ENCODE measurements around the gene NPIPB9.
"Not testable (repeated sequence)": the region's sequence is repeated elsewhere in the genome, so short reads cannot be mapped to it uniquely, and the experiment has no call there.

Gene NPIPB9

GRCh38 chr16:28751487-28751886 lies at the start of gene NPIPB9:
Gene NPIPB9 (plus strand): TSS chr16:28751787.
- not testable (repeated sequence) for DNase-seq (ENCODE audit: low read depth)

- not testable (repeated sequence) for DNase-seq (ENCODE audit: low read depth)
Observed at GRCh38 chr16:28704246-28704645, 47.3 kb upstream of the NPIPB9 start.

GRCh38 chr16:28711220-28712083 lies 40.1 kb upstream of the NPIPB9 start, which contains the start of gene EIF3C:
Gene EIF3C (plus strand): TSS chr16:28711464. CDS start chr16:28711687, 223 bp downstream.
- DNase-seq (ENCODE audit: low read depth): not testable (repeated sequence)

- not testable (repeated sequence) for DNase-seq (ENCODE audit: low read depth)
Observed at GRCh38 chr16:28722852-28723650, 28.5 kb upstream of the NPIPB9 start.

GRCh38 chr16:28731253-28731652 lies 20.3 kb upstream of the NPIPB9 start:
- DNase-seq (ENCODE audit: low read depth): not testable (repeated sequence)

- not testable (repeated sequence) for DNase-seq (ENCODE audit: low read depth)
Observed at GRCh38 chr16:28732455-28733124, 19.0 kb upstream of the NPIPB9 start.

GRCh38 chr16:28739787-28740186 lies 11.8 kb upstream of the NPIPB9 start:
- DNase-seq (ENCODE audit: low read depth): not testable (repeated sequence)

- not testable (repeated sequence) for DNase-seq (ENCODE audit: low read depth)
Observed at GRCh38 chr16:28740631-28741030, 11.0 kb upstream of the NPIPB9 start.

- not testable (repeated sequence) for DNase-seq (ENCODE audit: low read depth)
Observed at GRCh38 chr16:28741295-28741694, 10.3 kb upstream of the NPIPB9 start.

GRCh38 chr16:28746618-28747350 lies 4.8 kb upstream of the NPIPB9 start:
- not testable (repeated sequence) for DNase-seq (ENCODE audit: low read depth)

GRCh38 chr16:28749997-28750465 lies 1.6 kb upstream of the NPIPB9 start:
- DNase-seq (ENCODE audit: low read depth): not testable (repeated sequence)

- DNase-seq (ENCODE audit: low read depth): not testable (repeated sequence)
Observed at GRCh38 chr16:28750469-28751067, 1.0 kb upstream of the NPIPB9 start.

- not testable (repeated sequence) for DNase-seq (ENCODE audit: low read depth)
Observed at GRCh38 chr16:28781697-28782096, 30.1 kb downstream of the NPIPB9 start.

- DNase-seq (ENCODE audit: low read depth): not testable (repeated sequence)
Observed at GRCh38 chr16:28782357-28782756, 30.8 kb downstream of the NPIPB9 start.

GRCh38 chr16:28802235-28803019 lies 50.8 kb downstream of the NPIPB9 start:
- not testable (repeated sequence) for DNase-seq (ENCODE audit: low read depth)

GRCh38 chr16:28807445-28808120 lies 56.0 kb downstream of the NPIPB9 start:
- DNase-seq (ENCODE audit: low read depth): not testable (repeated sequence)

- DNase-seq (ENCODE audit: low read depth): no peak
Observed at GRCh38 chr16:28820016-28820415, 68.4 kb downstream of the NPIPB9 start.

- not testable (repeated sequence) for DNase-seq (ENCODE audit: low read depth)
Observed at GRCh38 chr16:28820546-28820945, 69.0 kb downstream of the NPIPB9 start.

- DNase-seq (ENCODE audit: low read depth): no peak
Observed at GRCh38 chr16:28821874-28822519, 70.4 kb downstream of the NPIPB9 start.

Data from stimulated activated CD8-positive, alpha-beta memory T cell treated with anti-CD3 and anti-CD28 coated beads, Interleukin-7, amount 100 ng/mL, for 24 hours (primary cell).